H1 (cell line): ENCODE results near the gene STK40. TPM values are rescaled to one million over a fixed set of nuclear protein-coding genes. Genes with fewer than 3 reads are reported as not detected.
A peak's percentile ranks its signal among the peaks of the same experiment; 100 is the strongest.

Experiments used
- CTCF ChIA-PET: fragments of 300-600 bp; sonication (Branson Sonifier 250); formaldehyde crosslinking; loops from one replicate; lab custom pipeline; 2021; ENCODE audit not compliant: partially characterized antibody; lab: Charles Lee
- POLR2A ChIA-PET: fragments of 300-600 bp; sonication (Branson Sonifier 250); formaldehyde crosslinking; loops from one replicate; lab custom pipeline; 2021; ENCODE audit warnings: inconsistent platforms; ENCODE audit not compliant: partially characterized antibody; lab: Charles Lee
- DNase-seq, 2 experiments: peaks; one replicate each; pipeline versions ENCODE4 v3.0.0 to v3.0.0-alpha.2; 2010 to 2022; ENCODE audit warnings: low spot score in 2 of 2, low read depth in 1 of 2, mixed read lengths in 1 of 2
- FAIRE-seq: peaks from 2 replicates; lab custom pipeline; 2011; peaks lifted over from hg19 to GRCh38; lab: Jason Lieb, UNC
- H2AFZ ChIP-seq: 2 replicates; pipeline ENCODE4 v1.8.1; 2012; ENCODE audit warnings: low read length, inconsistent platforms
- H2AK5ac ChIP-seq: 2 replicates; pipeline ENCODE4 v1.6.1; 2013; ENCODE audit warnings: low read depth, low read length
- H2BK120ac ChIP-seq: replicated peaks from 2 replicates; pipeline ENCODE3; 2013; ENCODE audit warnings: low read depth, low read length, inconsistent platforms
- H2BK12ac ChIP-seq: 2 replicates; pipeline ENCODE4 v1.6.1; 2013; ENCODE audit warnings: low read depth, low read length
- H2BK15ac ChIP-seq: 2 replicates; pipeline ENCODE4 v1.6.1; 2013; ENCODE audit warnings: low read length
- H2BK20ac ChIP-seq: 2 replicates; pipeline ENCODE4 v1.6.1; 2013; ENCODE audit warnings: low read length
- H2BK5ac ChIP-seq: 2 replicates; pipeline ENCODE4 v1.6.1; 2013; ENCODE audit warnings: low read depth, low read length
- H3K14ac ChIP-seq: 2 replicates; pipeline ENCODE4 v1.6.1; 2013; ENCODE audit warnings: inconsistent platforms; ENCODE audit not compliant: insufficient read length
- H3K18ac ChIP-seq: 2 replicates; pipeline ENCODE4 v1.6.1; 2013; ENCODE audit warnings: low read length; ENCODE audit errors: extremely low read depth
- H3K23ac ChIP-seq: 2 replicates; pipeline ENCODE4 v1.6.1; 2013; ENCODE audit warnings: inconsistent platforms; ENCODE audit not compliant: insufficient read length
- H3K23me2 ChIP-seq: 2 replicates; pipeline ENCODE4 v1.6.1; 2013; ENCODE audit warnings: low read depth, low read length
- H3K27ac ChIP-seq: 2 replicates; pipeline ENCODE4 v1.6.1; 2011; ENCODE audit warnings: low read depth, low read length, inconsistent platforms
- H3K27me3 ChIP-seq, 4 experiments: replicated peaks in 1 of 4; 1 replicate in 1 of 4; 2 replicates in 3 of 4; pipeline versions ENCODE4 v1.6.1 to v1.8.1; 2011 to 2013; ENCODE audit warnings: low read length in 3 of 4, mild to moderate bottlenecking in 3 of 4, inconsistent platforms in 2 of 4, mixed read lengths in 2 of 4, moderate library complexity in 1 of 4; ENCODE audit not compliant: control insufficient read depth in 3 of 4, insufficient read depth in 3 of 4; ENCODE audit errors: extremely low read depth in 1 of 4
- H3K36me3 ChIP-seq, 4 experiments: 2 replicates each; pipeline versions ENCODE4 v1.6.1 to v1.8.1; 2011 to 2013; ENCODE audit warnings: mild to moderate bottlenecking in 4 of 4, low read length in 3 of 4, moderate library complexity in 2 of 4, control low read depth in 1 of 4, inconsistent platforms in 1 of 4; ENCODE audit not compliant: insufficient read depth in 4 of 4, control insufficient read depth in 2 of 4
- H3K4ac ChIP-seq: replicated peaks from 2 replicates; pipeline ENCODE3; 2013; ENCODE audit warnings: low read length, low read depth, mixed read lengths, inconsistent platforms; ENCODE audit not compliant: insufficient read length
- H3K4me1 ChIP-seq, 4 experiments: replicated peaks in 1 of 4; 1 replicate in 1 of 4; 2 replicates in 3 of 4; pipeline versions ENCODE4 v1.6.1 to v1.8.1; 2011 to 2013; ENCODE audit warnings: low read length in 3 of 4, inconsistent platforms in 2 of 4, mixed read lengths in 1 of 4; ENCODE audit not compliant: insufficient read depth in 4 of 4, control insufficient read depth in 3 of 4
- H3K4me2 ChIP-seq, 2 experiments: 2 replicates each; pipeline versions ENCODE4 v1.6.1 to v1.8.1; 2011 to 2013; ENCODE audit warnings: low read depth in 2 of 2, low read length in 2 of 2, control low read depth in 1 of 2, inconsistent platforms in 1 of 2, mild to moderate bottlenecking in 1 of 2; ENCODE audit not compliant: insufficient read depth in 1 of 2
- H3K4me3 ChIP-seq, 4 experiments: fragments of 200-600, 300-600 bp in 1 of 4; sonication (generic), shearing (Covaris generic), sonication (Bioruptor Twin) in 1 of 4; 2 replicates each; pipeline versions ENCODE4 v1.5.1 to v1.8.1; 2011 to 2016; ENCODE audit warnings: low read length in 4 of 4, low read depth in 3 of 4, control low read depth in 2 of 4, inconsistent platforms in 2 of 4, mild to moderate bottlenecking in 2 of 4, mixed read lengths in 1 of 4, moderate library complexity in 1 of 4; ENCODE audit not compliant: insufficient read depth in 2 of 4; ENCODE audit errors: extremely low read depth in 1 of 4
- H3K56ac ChIP-seq: replicated peaks from 2 replicates; pipeline ENCODE3; 2013; ENCODE audit warnings: low read depth, mild to moderate bottlenecking, mixed read lengths, low read length, inconsistent platforms; ENCODE audit not compliant: insufficient read length
- H3K79me1 ChIP-seq: 2 replicates; pipeline ENCODE4 v1.6.1; 2013; ENCODE audit warnings: low read depth, low read length, control low read depth
- H3K79me2 ChIP-seq, 2 experiments: 2 replicates each; pipeline versions ENCODE4 v1.6.1 to v1.8.1; 2012 to 2013; ENCODE audit warnings: low read length in 2 of 2, mild to moderate bottlenecking in 2 of 2, inconsistent platforms in 1 of 2; ENCODE audit not compliant: insufficient read depth in 2 of 2, control insufficient read depth in 1 of 2
- H3K9ac ChIP-seq, 4 experiments: replicated peaks in 1 of 4; 1 replicate in 1 of 4; 2 replicates in 3 of 4; pipeline versions ENCODE4 v1.6.1 to v1.8.1; 2011 to 2013; ENCODE audit warnings: low read depth in 3 of 4, low read length in 3 of 4, control low read depth in 2 of 4, mild to moderate bottlenecking in 2 of 4, moderate library complexity in 2 of 4, inconsistent platforms in 1 of 4; ENCODE audit errors: extremely low read depth in 1 of 4
- H3K9me3 ChIP-seq, 2 experiments: 2 replicates each; pipeline versions ENCODE4 v1.6.1 to v1.8.1; 2012 to 2013; ENCODE audit warnings: mild to moderate bottlenecking in 2 of 2, moderate library complexity in 2 of 2, control low read depth in 1 of 2, inconsistent platforms in 1 of 2, low read depth in 1 of 2, low read length in 1 of 2, mixed read lengths in 1 of 2; ENCODE audit not compliant: insufficient read depth in 2 of 2
- H4K20me1 ChIP-seq, 2 experiments: replicated peaks in 1 of 2; 2 replicates each; pipeline versions ENCODE3 to v1.8.1; 2011 to 2013; ENCODE audit warnings: inconsistent platforms in 2 of 2, low read length in 2 of 2, mild to moderate bottlenecking in 1 of 2; ENCODE audit not compliant: insufficient read depth in 2 of 2, control insufficient read depth in 1 of 2
- H4K5ac ChIP-seq: 2 replicates; pipeline ENCODE4 v1.6.1; 2013; ENCODE audit warnings: low read length, low read depth, mixed read lengths, inconsistent platforms; ENCODE audit not compliant: insufficient read length
- H4K8ac ChIP-seq: 2 replicates; pipeline ENCODE4 v1.8.0; 2013; ENCODE audit warnings: mild to moderate bottlenecking, moderate library complexity, low read length, inconsistent platforms; ENCODE audit not compliant: insufficient read depth; ENCODE audit errors: extremely low read depth
- H4K91ac ChIP-seq: replicated peaks from 2 replicates; pipeline ENCODE3; 2013; ENCODE audit warnings: low read length, mixed read lengths, inconsistent platforms; ENCODE audit not compliant: insufficient read length
- CBX8 ChIP-seq: fragments of 300-800, 300-1000 bp; sonication (generic); IDR thresholded peaks from 2 replicates; pipeline ENCODE4 v1.7.1; 2016; ENCODE audit warnings: low read depth, low read length, borderline replicate concordance
- CEBPB ChIP-seq: IDR thresholded peaks from 2 replicates; pipeline ENCODE4 v1.6.1; 2012; ENCODE audit warnings: low read depth, low read length
- EP300 ChIP-seq, 2 experiments: IDR thresholded peaks; 1 replicate in 1 of 2; 2 replicates in 1 of 2; pipeline ENCODE4 v1.6.1; 2011 to 2012; ENCODE audit warnings: low read depth in 2 of 2, low read length in 2 of 2, mild to moderate bottlenecking in 2 of 2, borderline replicate concordance in 1 of 2, inconsistent platforms in 1 of 2, moderate library complexity in 1 of 2
- EZH2 ChIP-seq: fragments of 200-600 bp; sonication (generic); IDR thresholded peaks from 2 replicates; pipeline ENCODE4 v1.7.1; 2012; ENCODE audit warnings: low read depth, mild to moderate bottlenecking, moderate library complexity, low read length, inconsistent platforms; ENCODE audit not compliant: severe bottlenecking
- HDAC6 ChIP-seq: IDR thresholded peaks from one replicate; pipeline ENCODE4 v1.7.1; 2012; ENCODE audit warnings: low read depth, mild to moderate bottlenecking, inconsistent platforms, low read length, moderate library complexity
- RAD21 ChIP-seq, 2 experiments: IDR thresholded peaks in 1 of 2; conservative IDR thresholded peaks in 1 of 2; 2 replicates each; pipeline ENCODE4 v1.6.1; 2011; ENCODE audit warnings: low read depth in 2 of 2, low read length in 2 of 2, improper control_type of control experiment in 1 of 2, inconsistent platforms in 1 of 2, mild to moderate bottlenecking in 1 of 2, moderate library complexity in 1 of 2
- SAP30 ChIP-seq: fragments of 300-600 bp; sonication (generic); IDR thresholded peaks from 2 replicates; pipeline ENCODE4 v1.7.1; 2012; ENCODE audit warnings: low read length, moderate library complexity, mild to moderate bottlenecking, inconsistent platforms; ENCODE audit not compliant: insufficient read depth, insufficient replicate concordance
- SP4 ChIP-seq: IDR thresholded peaks from 2 replicates; pipeline ENCODE4 v1.6.1; 2012; ENCODE audit warnings: low read length, inconsistent platforms
- TAF1 ChIP-seq: IDR thresholded peaks from 2 replicates; pipeline ENCODE4 v1.6.1; 2011; ENCODE audit warnings: mild to moderate bottlenecking, low read depth, low read length
- WGBS, 2 experiments: shearing (Covaris generic) in 1 of 2; methylation state at CpG; one replicate each; pipeline versions ENCODE4 v1.1.6 to v1.1.7; 2013 to 2015; ENCODE audit warnings: low lambda C conversion rate in 2 of 2, mixed read lengths in 2 of 2, inconsistent platforms in 1 of 2, low coverage in 1 of 2, missing lambda C conversion rate in 1 of 2; ENCODE audit not compliant: insufficient replicate concordance in 2 of 2, insufficient coverage in 1 of 2, insufficient read length in 1 of 2; ENCODE audit errors: extremely low coverage in 1 of 2, missing lambda C conversion rate in 1 of 2; 5-methylcytosine and 5-hydroxymethylcytosine counted together
- polyA plus RNA-seq, 7 experiments: library from polyadenylated mRNA; depleted of rRNA in 3 of 7; stranded (reverse) in 5 of 7; unstranded in 2 of 7; fragments of >200 nt in 5 of 7; fragments of 200-250 nt in 2 of 7; gene quantifications; 1 replicate in 5 of 7; 2 replicates in 1 of 7; 4 replicates in 1 of 7; pipeline versions ENCODE4 v1.2.1 to v1.2.3, GENCODE V29; 2011 to 2013; ENCODE audit warnings: missing spikeins in 2 of 7, mixed read lengths in 2 of 7
- total RNA-seq: library from RNA; stranded (reverse); fragmentation: NEBNext Ultra II Directional; extraction: Animal tissue kit (Norgen Biotek cat#: 25700); gene quantifications from 2 replicates; pipeline ENCODE4 v1.2.1, GENCODE V29; 2021

STK40 gene
- total and polyA plus RNA-seq, 2 of the 8 experiments (the other 6 are each of a cell fraction or from before 2014, with no cell fraction given) = 13.6 to 28.6 TPM

DNA sequence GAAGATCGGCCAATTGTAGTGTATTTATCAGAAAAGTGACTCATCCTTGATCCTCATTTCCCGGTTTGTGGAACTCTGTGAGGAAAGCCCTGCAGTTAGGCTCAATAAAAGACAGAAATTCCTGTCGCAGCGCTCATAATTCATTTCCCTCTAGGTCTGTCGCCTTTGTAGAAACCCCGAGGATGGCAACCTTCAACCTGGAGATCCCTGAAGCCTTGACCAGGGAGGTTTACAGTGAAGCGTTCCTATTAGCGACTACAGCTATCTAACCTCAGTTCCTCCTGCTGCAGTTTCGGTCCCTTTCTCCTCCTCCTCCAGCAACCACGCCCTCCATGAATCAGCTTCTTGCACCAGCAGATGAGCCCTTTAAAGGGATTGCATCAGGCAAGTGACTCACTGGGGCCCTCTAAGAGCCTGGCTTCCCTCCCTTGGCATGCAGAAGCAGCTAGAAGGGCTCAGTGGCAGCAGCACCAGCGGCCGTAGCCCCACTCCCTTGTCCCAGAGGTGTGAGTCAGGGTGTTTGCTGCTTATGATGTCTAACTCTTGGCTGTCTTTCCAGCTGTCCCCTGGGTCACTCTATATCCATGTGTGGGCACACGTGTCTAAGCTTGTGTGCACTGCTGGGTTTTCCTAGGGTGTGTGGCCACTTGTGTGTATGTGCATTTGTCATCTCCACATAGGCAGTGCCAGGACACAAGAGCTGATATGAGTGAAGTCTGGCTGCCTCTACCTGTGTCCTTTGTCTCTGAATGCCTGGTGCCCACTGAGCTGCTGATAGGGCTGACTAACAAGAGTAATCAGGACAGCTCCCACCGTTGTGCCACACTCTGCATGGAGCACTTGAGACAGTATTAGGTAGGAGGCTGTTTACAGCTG is 779 bp upstream of the STK40 start:
- FAIRE-seq = peak; percentile 77
- no peak for TF ChIP-seq RAD21 (IDR thresholded peaks at IDR 0.05 in 1 of 2, conservative IDR thresholded peaks at IDR 0.05 in 1 of 2; ENCODE audit: low read depth in 2 of 2, low read length in 2 of 2)
- peak; percentile 98 for TF ChIP-seq TAF1
- no peak for TF ChIP-seq EZH2
- TF ChIP-seq SAP30 = peak; percentile 48
- TF ChIP-seq SP4 = 0 out of 2 replicates have a peak, but pooled peaks have one; percentile 71
- TF ChIP-seq CBX8 = no peak
- peak in 1 of 2 experiments; percentile 93; a peak in 1 of 3 replicates for TF ChIP-seq EP300 (IDR thresholded peaks at IDR 0.05; ENCODE audit: borderline replicate concordance in 1 of 2, low read depth in 2 of 2, low read length in 2 of 2)
- peak; percentile 97 for TF ChIP-seq CEBPB
- TF ChIP-seq HDAC6 = no peak

More for the DNA sequence above, 779 bp upstream of the STK40 start:
- Histone ChIP-seq H2AK5ac (peak overlapping the region; percentile 95), H3K9ac (peak overlapping the region; percentile 85 to 95 (median 88)), H3K4ac (peak overlapping the region; percentile 44), H3K79me1 (0 out of 2 replicates have a peak, but pooled peaks cover under 1% of the 10 kb centered on the region), H2BK15ac (peak overlapping the region; percentile 49; the same call in 1 of the 2 replicates), H3K18ac (peak overlapping the region; percentile 92), H2BK12ac (peak overlapping the region; percentile 99), H3K4me1 (peaks cover 6 to 17% (median 10%) of the 10 kb centered on the region in 4 experiments; a peak in 6 of 7 replicates), H2BK20ac (peak overlapping the region; percentile 22; the same call in 1 of the 2 replicates), H3K36me3 (peaks cover 0 to 6% (median 5%) of the 10 kb centered on the region in 4 experiments; a peak in 5 of 8 replicates), H3K23me2 (peaks cover 9% of the 10 kb centered on the region; the same call in 1 of the 2 replicates), H4K8ac (peak overlapping the region; percentile 89; the same call in 1 of the 2 replicates), H2BK5ac (peak overlapping the region; percentile 97), H3K9me3 (no peaks in the 10 kb centered on the region), H3K27me3 (no peaks in the 10 kb centered on the region), H2BK120ac (peak overlapping the region; percentile 56), H4K91ac (peak overlapping the region; percentile 87), H4K5ac (peak overlapping the region; percentile 74), H3K4me2 (peak overlapping the region; percentile 83 to 87), H3K27ac (peak overlapping the region; percentile 94), H4K20me1 (peaks cover 2 to 12% of the 10 kb centered on the region in 2 experiments), H3K4me3 (peak overlapping the region; percentile 55 to 80 (median 70)), H3K56ac (peak overlapping the region; percentile 83), H3K14ac (no peak overlapping the region), H3K23ac (no peak overlapping the region), H3K79me2 (peaks cover 6 to 34% of the 10 kb centered on the region in 2 experiments), H2AFZ (no peak overlapping the region)
- 10% methylated on average over 14 of the region's 14 CpGs; no CpG with 5 or more reads in 1 of the 2 experiments for WGBS, 2 experiments
- POLR2A ChIA-PET = interaction anchor here (0.6 to 3.6 kb wide), 34 partner anchors 19 to 1149 kb away, joined by 3 to 40 read pairs (median 5); partner anchors contain the start of genes EVA1B, MRPS15, SH3D21 and THRAP3
- DNase-seq = peak; percentile 79 to 81
- CTCF ChIA-PET = interaction anchor here (0.5 to 3.9 kb wide), 12 partner anchors 10 to 1478 kb away, joined by 3 to 40 read pairs (median 4); partner anchors contain the start of gene LSM10
